HCT116 (cell line): Measurements from ENCODE around the gene HPCAL1. TPM values are rescaled to one million over a fixed set of nuclear protein-coding genes. Genes with fewer than 3 reads are reported as not detected.

Experiments
- ATAC-seq: fragments of 200-7000 bp; cut with Tn5 transposase; 2 replicates; pipeline ENCODE4 v1.9.1; 2020; ENCODE audit warnings: mild to moderate bottlenecking, moderate library complexity
- BruUV-seq: library from RNA; stranded (reverse); fragments of 400-500 nt; replicated peaks from 2 replicates; lab custom pipeline; 2021; lab: Mats Ljungman, UMichigan
- CTCF ChIA-PET: fragments of 300-600 bp; sonication (Branson Sonifier 250); formaldehyde crosslinking; loops from one replicate; lab custom pipeline; 2021; ENCODE audit warnings: antibody characterized with exemption; lab: Charles Lee
- POLR2A ChIA-PET: fragments of 300-600, 350-600 bp; sonication (Branson Sonifier 250); formaldehyde crosslinking; loops from one replicate; lab custom pipeline; 2021; ENCODE audit warnings: antibody characterized with exemption; lab: Charles Lee
- RAD21 ChIA-PET, 2 experiments: fragments of 300-600 bp; sonication (Branson Sonifier 250); formaldehyde crosslinking; loops; one replicate each; lab custom pipeline; 2023; ENCODE audit warnings: low total read pairs in 2 of 2; ENCODE audit not compliant: uncharacterized antibody in 2 of 2, unreplicated experiment in 2 of 2, low non-redundant PET in 1 of 2; lab: Charles Lee
- DNase-seq: peaks from one replicate; pipeline ENCODE4 v3.0.0-alpha.2; 2010; ENCODE audit warnings: low read depth, low spot score
- H2AFZ ChIP-seq: fragments of 200-600 bp; shearing (Covaris generic), sonication (generic); 2 replicates; pipeline ENCODE4 v1.6.1; 2017; ENCODE audit warnings: low read depth, mixed run types, mixed read lengths, antibody characterized with exemption, low read length; ENCODE audit not compliant: poor library complexity, severe bottlenecking
- H3K27ac ChIP-seq: 2 replicates; pipeline ENCODE4 v1.5.1; 2012; ENCODE audit warnings: low read depth, low read length
- H3K27me3 ChIP-seq: fragments of 200-600 bp; sonication (generic); 2 replicates; pipeline ENCODE4 v1.6.1; 2016; ENCODE audit warnings: mixed run types, low read length, mixed read lengths; ENCODE audit not compliant: insufficient read depth
- H3K36me3 ChIP-seq, 2 experiments: fragments of 200-500 bp in 1 of 2; fragments of 200-600 bp in 1 of 2; sonication (Bioruptor generic) in 1 of 2; sonication (generic) in 1 of 2; 2 replicates each; pipeline versions ENCODE4 v1.5.1 to v1.6.1; 2014 to 2016; ENCODE audit warnings: low read length in 2 of 2, inconsistent platforms in 1 of 2, mixed read lengths in 1 of 2, mixed run types in 1 of 2; ENCODE audit not compliant: insufficient read depth in 2 of 2, control insufficient read depth in 1 of 2
- H3K4me1 ChIP-seq, 2 experiments: fragments of 200-600 bp in 1 of 2; sonication (generic) in 1 of 2; 2 replicates each; pipeline versions ENCODE4 v1.5.1 to v1.6.1; 2012 to 2017; ENCODE audit warnings: low read length in 2 of 2, inconsistent platforms in 1 of 2, mild to moderate bottlenecking in 1 of 2, mixed read lengths in 1 of 2, mixed run types in 1 of 2, moderate library complexity in 1 of 2; ENCODE audit not compliant: insufficient read depth in 2 of 2, control insufficient read depth in 1 of 2
- H3K4me2 ChIP-seq: fragments of 200-600 bp; sonication (generic); 2 replicates; pipeline ENCODE4 v1.6.1; 2017; ENCODE audit warnings: mixed run types, low read length, mixed read lengths
- H3K4me3 ChIP-seq, 2 experiments: fragments of 200-600 bp in 1 of 2; sonication (generic) in 1 of 2; replicated peaks in 1 of 2; 2 replicates each; pipeline ENCODE4 v1.5.1; 2011 to 2016; ENCODE audit warnings: low read length in 2 of 2, control low read depth in 1 of 2, low read depth in 1 of 2, mild to moderate bottlenecking in 1 of 2, mixed read lengths in 1 of 2, mixed run types in 1 of 2
- H3K79me2 ChIP-seq: fragments of 200-600 bp; sonication (generic); 2 replicates; pipeline ENCODE4 v1.6.1; 2017; ENCODE audit warnings: mild to moderate bottlenecking, mixed run types, low read length, moderate library complexity, mixed read lengths; ENCODE audit not compliant: insufficient read depth
- H3K9ac ChIP-seq: fragments of 200-600 bp; sonication (generic); 2 replicates; pipeline ENCODE4 v1.6.1; 2016; ENCODE audit warnings: low read length, mixed read lengths
- H3K9me2 ChIP-seq: fragments of 200-600 bp; sonication (generic), shearing (Covaris generic); 2 replicates; pipeline ENCODE4 v1.6.1; 2017; ENCODE audit warnings: mixed run types, mild to moderate bottlenecking, moderate library complexity; ENCODE audit not compliant: insufficient read depth
- H3K9me3 ChIP-seq, 2 experiments: fragments of 200-500 bp in 1 of 2; fragments of 200-600 bp in 1 of 2; sonication (Bioruptor generic) in 1 of 2; sonication (generic) in 1 of 2; 2 replicates each; pipeline ENCODE4 v1.6.1; 2014 to 2017; ENCODE audit warnings: low read length in 2 of 2, mixed read lengths in 2 of 2, inconsistent platforms in 1 of 2, low read depth in 1 of 2, mild to moderate bottlenecking in 1 of 2, mixed run types in 1 of 2, moderate library complexity in 1 of 2; ENCODE audit not compliant: control insufficient read depth in 1 of 2, insufficient read depth in 1 of 2
- H4K20me1 ChIP-seq: fragments of 200-600 bp; sonication (generic), shearing (Covaris generic); 2 replicates; pipeline ENCODE4 v1.6.1; 2017; ENCODE audit warnings: mixed run types, mild to moderate bottlenecking, moderate library complexity; ENCODE audit not compliant: insufficient read depth
- CBX3 ChIP-seq: IDR thresholded peaks from 2 replicates; pipeline ENCODE4 v1.6.1; 2012; ENCODE audit warnings: low read depth
- EGR1 ChIP-seq: IDR thresholded peaks from 2 replicates; pipeline ENCODE4 v1.6.1; 2012; ENCODE audit warnings: low read depth
- ELF1 ChIP-seq: IDR thresholded peaks from 2 replicates; pipeline ENCODE4 v1.6.1; 2012; ENCODE audit warnings: low read depth, borderline replicate concordance
- EZH2phosphoT487 ChIP-seq: fragments of 200-600 bp; IDR thresholded peaks from 2 replicates; pipeline ENCODE4 v1.6.1; 2018; ENCODE audit warnings: antibody characterized with exemption, borderline replicate concordance
- POLR2AphosphoS5 ChIP-seq: IDR thresholded peaks from 2 replicates; pipeline ENCODE4 v1.6.1; 2011; ENCODE audit warnings: mild to moderate bottlenecking, low read depth, low read length, moderate library complexity
- SIN3A ChIP-seq: IDR thresholded peaks from 2 replicates; pipeline ENCODE4 v1.6.1; 2012; ENCODE audit warnings: low read depth
- SP1 ChIP-seq: IDR thresholded peaks from 2 replicates; pipeline ENCODE4 v1.6.1; 2012; ENCODE audit warnings: low read depth
- ZFX ChIP-seq: fragments of 450-650 bp; IDR thresholded peaks from 2 replicates; pipeline ENCODE4 v1.6.1; 2017
- intact Hi-C: fragments of 100-400 bp; cut with micrococcal nuclease; formaldehyde crosslinking; loops from 2 replicates; pipeline ENCODE4 v1.10.0; 2022
- total RNA-seq: library from RNA; stranded (reverse); gene quantifications from one replicate; pipeline ENCODE4 v1.2.1, GENCODE V29; 2021; ENCODE audit not compliant: unreplicated experiment
- TF ChIP-seq, protein P1 (sequence below): IDR thresholded peaks from 2 replicates; pipeline ENCODE4 v1.6.1; 2011; ENCODE audit warnings: mild to moderate bottlenecking, low read length, moderate library complexity; ENCODE audit not compliant: insufficient replicate concordance; ENCODE audit errors: extremely low read depth
- TF ChIP-seq, protein P2 (sequence below): IDR thresholded peaks from 2 replicates; pipeline ENCODE4 v1.6.1; 2012; ENCODE audit warnings: low read depth
- TF ChIP-seq, protein P3 (sequence below): IDR thresholded peaks from 2 replicates; pipeline ENCODE4 v1.6.1; 2012

The HPCAL1 gene
- total RNA-seq, 1 experiment from 2014 or later, result 111 TPM

DNA sequence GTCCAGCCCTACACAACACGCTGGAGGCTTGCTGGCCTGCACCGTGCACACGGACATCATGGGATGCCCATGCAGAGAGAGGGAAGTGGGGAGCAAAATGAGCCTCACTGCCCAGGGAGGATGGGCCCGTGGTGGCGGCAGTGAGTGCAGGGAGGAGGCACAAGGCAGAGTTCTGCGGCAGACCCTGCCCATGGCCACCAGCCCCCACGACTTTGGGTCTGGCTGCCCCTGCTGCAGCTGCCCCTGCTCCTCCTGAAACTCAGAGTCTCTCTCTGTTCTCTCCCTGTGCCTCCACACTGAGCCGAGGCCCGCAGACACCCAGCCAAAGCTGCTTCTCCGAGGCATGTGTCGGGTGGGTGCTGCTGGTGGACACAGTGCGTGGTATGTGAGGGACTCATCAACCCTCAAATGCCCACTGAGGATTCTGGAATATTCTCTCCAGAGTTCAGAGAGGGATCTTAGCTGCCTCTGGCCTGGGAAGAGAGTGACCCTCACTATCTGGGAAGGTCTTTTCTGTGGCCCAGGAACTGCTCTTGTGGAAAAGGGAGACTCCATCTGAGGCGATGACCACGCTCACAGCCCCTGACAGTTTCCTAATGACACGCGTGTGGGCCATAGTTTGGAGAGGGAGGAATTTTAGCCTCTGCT is 45.1 kb upstream of the HPCAL1 start:
- ChIA-PET CTCF (no interaction called here), RAD21 (no interaction called here), POLR2A (no interaction called here)
- H2AFZ ChIP-seq, result no peak overlapping the region
- intact Hi-C loops, result no loop called here
- no peaks in the 10 kb centered on the region for H4K20me1 ChIP-seq
- no peak overlapping the region for H3K4me3 ChIP-seq
- no peak for ATAC-seq
- peaks cover 5 to 34% of the 10 kb centered on the region in 2 experiments; a peak in 3 of 4 replicates for H3K4me1 ChIP-seq
- no peak overlapping the region for H3K27ac ChIP-seq
- no peaks in the 10 kb centered on the region for H3K36me3 ChIP-seq
- BruUV-seq, result no TSS peak
- H3K4me2 ChIP-seq, result no peak overlapping the region
- H3K9ac ChIP-seq, result no peak overlapping the region
- no peaks in the 10 kb centered on the region for H3K9me3 ChIP-seq
- no peak for TF ChIP-seq EGR1
- TF ChIP-seq CBX3, result no peak
- no peak for TF ChIP-seq ZFX
- TF ChIP-seq, protein P1, sequence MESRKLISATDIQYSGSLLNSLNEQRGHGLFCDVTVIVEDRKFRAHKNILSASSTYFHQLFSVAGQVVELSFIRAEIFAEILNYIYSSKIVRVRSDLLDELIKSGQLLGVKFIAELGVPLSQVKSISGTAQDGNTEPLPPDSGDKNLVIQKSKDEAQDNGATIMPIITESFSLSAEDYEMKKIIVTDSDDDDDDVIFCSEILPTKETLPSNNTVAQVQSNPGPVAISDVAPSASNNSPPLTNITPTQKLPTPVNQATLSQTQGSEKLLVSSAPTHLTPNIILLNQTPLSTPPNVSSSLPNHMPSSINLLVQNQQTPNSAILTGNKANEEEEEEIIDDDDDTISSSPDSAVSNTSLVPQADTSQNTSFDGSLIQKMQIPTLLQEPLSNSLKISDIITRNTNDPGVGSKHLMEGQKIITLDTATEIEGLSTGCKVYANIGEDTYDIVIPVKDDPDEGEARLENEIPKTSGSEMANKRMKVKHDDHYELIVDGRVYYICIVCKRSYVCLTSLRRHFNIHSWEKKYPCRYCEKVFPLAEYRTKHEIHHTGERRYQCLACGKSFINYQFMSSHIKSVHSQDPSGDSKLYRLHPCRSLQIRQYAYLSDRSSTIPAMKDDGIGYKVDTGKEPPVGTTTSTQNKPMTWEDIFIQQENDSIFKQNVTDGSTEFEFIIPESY, result no peak
- no peak for TF ChIP-seq ELF1
- no peak for TF ChIP-seq SIN3A
- no peak for TF ChIP-seq EZH2phosphoT487
- no peak for TF ChIP-seq POLR2AphosphoS5
- TF ChIP-seq, protein P2, sequence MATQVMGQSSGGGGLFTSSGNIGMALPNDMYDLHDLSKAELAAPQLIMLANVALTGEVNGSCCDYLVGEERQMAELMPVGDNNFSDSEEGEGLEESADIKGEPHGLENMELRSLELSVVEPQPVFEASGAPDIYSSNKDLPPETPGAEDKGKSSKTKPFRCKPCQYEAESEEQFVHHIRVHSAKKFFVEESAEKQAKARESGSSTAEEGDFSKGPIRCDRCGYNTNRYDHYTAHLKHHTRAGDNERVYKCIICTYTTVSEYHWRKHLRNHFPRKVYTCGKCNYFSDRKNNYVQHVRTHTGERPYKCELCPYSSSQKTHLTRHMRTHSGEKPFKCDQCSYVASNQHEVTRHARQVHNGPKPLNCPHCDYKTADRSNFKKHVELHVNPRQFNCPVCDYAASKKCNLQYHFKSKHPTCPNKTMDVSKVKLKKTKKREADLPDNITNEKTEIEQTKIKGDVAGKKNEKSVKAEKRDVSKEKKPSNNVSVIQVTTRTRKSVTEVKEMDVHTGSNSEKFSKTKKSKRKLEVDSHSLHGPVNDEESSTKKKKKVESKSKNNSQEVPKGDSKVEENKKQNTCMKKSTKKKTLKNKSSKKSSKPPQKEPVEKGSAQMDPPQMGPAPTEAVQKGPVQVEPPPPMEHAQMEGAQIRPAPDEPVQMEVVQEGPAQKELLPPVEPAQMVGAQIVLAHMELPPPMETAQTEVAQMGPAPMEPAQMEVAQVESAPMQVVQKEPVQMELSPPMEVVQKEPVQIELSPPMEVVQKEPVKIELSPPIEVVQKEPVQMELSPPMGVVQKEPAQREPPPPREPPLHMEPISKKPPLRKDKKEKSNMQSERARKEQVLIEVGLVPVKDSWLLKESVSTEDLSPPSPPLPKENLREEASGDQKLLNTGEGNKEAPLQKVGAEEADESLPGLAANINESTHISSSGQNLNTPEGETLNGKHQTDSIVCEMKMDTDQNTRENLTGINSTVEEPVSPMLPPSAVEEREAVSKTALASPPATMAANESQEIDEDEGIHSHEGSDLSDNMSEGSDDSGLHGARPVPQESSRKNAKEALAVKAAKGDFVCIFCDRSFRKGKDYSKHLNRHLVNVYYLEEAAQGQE, result no peak
- no peak for TF ChIP-seq SP1
- TF ChIP-seq, protein P3, sequence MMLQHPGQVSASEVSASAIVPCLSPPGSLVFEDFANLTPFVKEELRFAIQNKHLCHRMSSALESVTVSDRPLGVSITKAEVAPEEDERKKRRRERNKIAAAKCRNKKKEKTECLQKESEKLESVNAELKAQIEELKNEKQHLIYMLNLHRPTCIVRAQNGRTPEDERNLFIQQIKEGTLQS, result no peak
- H3K27me3 ChIP-seq, result no peaks in the 10 kb centered on the region
- DNase-seq, result no peak
- H3K9me2 ChIP-seq, result no peaks in the 10 kb centered on the region
- no peaks in the 10 kb centered on the region for H3K79me2 ChIP-seq
